HG03135 (cell line): ENCODE data around the gene PTPRM.

Source experiments
- ATAC-seq: cut with Tn5 transposase; IDR thresholded peaks from one replicate; pipeline ENCODE4 v1.9.1; 2021; ENCODE audit warnings: mild to moderate bottlenecking, moderate library complexity; ENCODE audit not compliant: unreplicated experiment

The PTPRM gene

DNA sequence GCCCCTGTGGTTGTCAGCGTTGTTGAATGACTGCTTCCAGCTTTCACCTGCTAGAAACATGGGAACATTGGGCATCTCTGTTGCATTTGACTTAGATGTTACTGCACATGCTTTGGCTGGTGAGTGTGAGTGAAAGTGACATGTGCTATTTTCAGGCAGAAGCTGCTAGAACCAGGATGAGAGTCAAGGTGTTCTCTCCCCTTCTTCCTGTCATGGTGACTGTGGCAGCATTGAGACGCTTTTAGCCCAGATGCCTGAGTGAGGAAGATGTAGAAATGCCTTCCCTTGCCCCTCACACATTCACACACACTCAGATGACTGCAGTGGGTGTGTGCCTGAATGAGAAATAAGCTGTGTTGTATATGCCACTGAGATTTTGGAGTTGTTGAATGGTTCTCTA, 220.2 kb downstream of the PTPRM start:
- ATAC-seq: no peak

DNA sequence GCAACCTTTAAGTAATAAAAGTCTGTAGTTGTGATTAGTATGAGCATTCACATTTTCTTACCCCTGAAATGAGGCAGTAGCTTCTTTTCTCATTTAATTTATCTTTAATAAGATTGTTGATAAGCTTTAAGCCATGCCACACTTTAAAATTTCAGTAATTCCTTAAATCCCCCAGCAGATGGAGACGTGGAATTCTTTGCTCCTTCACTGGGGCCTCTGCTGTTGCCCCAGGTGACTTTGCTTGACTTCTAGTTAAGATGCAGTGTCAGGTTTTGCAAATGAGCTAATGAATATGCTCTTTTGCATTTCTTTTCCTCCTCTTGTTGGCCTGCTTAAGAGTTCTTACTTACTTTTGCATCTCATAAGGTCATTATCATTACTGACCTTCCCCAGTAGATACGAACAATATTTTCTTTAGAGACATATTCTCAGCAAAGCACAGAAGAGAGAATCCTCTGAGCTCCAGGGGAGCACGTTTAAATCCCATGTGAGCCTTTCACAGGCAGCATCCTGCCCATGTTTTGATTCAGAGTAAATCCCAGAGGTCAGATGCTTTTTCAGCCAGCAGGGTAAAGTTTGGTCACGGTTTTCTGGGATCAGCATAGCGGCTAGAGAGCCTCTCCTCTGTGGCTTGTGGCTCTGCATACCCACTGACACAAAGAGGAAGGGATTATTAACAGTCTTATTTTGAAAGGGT, 222.9 kb downstream of the PTPRM start:
- ATAC-seq: no peak

DNA sequence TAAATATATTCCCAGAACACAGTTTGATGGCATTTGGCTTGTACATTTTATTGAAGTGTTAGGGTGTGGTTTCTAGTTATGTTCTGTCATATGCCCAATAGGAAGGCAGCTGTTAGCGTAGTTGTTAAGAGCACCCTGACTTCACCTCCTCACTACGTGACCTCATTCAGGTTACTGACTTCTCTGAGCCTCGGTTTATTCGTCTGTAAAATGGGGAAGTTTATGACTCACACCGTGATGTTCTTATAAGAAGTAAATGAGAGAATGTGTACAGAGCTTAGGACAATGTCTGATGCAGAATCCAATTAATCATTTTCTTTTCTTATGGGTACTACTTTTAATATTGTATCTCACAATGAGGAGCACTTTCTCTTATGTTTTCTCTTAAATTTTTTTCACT, 226.0 kb downstream of the PTPRM start:
- no peak for ATAC-seq

DNA sequence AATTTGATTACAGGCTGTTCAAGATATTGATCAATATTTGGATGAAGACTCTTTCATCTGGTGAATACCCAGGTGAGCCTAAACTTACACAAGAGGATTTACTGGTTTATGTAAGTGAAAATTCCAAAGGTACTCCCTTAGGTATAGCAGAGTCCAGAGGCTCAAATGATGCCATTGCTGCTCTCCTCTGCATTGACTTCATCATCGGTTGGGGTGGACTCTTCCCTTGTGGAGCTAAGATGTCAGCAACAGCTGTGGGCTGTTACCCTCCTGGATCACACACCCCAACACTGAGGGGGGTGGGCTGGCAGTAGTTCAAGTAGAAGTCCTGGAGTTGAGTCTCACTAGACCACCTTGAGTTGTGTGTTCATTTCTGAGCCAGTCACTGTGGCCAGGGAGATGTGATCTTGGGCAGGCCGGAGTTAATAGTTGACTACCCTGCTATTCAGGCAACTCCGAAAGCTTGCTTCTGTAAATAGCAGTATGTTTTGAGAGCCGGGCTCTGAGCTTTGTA, 236.9 kb downstream of the PTPRM start:
- no peak for ATAC-seq

DNA sequence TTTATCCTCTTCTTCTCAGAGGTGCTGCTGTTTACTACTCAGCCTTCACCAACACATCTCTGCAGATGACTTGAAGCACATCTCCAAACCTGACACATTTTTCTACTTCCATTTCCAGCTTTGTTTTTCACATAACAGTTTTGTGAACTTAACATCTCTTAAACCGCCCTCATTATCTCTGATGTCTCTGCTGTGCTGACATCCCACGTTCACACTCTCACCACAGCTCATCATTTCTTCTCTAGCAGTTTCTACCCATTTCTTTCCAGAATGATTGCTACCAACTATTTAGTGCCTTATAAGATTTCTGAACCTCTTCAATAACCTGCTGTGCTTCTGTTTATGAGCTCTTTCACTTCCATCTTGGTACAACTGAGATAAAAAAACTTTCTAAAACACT, 238.0 kb downstream of the PTPRM start:
- no peak for ATAC-seq

DNA sequence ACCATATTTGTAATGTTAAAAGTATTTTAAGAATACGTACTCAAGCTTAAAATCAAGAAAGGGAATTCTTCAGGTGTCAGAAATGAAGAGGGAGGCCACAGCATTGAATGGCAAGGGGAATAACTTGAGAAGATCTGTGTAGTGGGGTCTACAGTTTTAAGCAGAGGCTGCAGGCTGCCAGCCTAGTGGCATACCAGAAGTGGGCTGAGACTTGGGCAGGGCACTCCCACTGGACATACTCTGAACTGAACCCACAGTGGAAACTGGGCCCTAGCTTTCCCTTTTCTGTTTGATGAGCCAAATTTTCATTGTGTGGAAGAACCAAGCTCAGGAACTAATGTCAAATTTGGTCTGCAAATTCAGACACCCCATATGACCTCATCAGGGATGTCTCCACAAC, 238.8 kb downstream of the PTPRM start:
- ATAC-seq: no peak

DNA sequence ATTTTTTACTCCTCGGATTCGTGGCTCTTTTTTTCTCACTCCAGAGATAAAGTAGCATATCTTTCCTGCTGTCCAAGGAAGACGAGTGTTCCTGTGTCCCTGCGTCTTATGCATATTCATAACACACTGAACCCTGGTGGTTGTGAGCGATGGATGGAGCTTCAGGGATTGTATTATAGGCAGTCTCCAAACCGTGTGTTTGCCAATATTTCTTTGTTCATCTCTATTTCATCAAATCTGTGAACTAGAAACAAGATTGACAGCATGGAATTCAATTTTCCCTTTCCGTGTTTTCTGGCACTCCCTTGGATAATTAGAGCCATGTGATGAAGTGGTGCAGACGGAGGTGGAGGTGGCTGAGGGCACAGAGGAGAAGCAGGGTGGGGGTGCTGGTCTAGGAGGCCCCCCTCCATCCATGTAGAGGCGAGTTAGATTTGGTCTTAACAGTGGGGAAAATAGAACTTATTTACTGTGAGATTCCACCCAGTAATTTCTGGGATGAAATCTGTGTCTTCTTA, 240.9 kb downstream of the PTPRM start:
- ATAC-seq: no peak

DNA sequence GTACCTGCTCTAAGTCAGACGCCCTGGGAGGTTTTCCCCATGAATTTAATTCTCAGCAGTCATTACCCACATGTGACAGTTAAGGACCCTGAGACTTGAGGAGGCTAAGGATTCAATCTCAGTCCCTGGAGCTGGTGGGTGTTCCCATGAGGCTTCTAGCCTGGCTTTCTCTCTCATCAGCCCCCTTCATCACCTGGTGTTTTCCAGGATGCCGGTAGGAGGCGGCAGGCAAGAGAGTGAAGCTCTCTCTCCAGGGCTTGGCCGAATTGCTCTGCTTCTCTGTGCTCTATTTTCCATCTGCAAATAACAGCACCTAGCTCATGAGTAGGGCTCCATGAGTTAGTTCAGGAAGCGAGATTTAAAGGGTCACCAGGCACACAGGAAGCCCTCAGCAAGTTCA, 241.9 kb downstream of the PTPRM start:
- no peak for ATAC-seq

DNA sequence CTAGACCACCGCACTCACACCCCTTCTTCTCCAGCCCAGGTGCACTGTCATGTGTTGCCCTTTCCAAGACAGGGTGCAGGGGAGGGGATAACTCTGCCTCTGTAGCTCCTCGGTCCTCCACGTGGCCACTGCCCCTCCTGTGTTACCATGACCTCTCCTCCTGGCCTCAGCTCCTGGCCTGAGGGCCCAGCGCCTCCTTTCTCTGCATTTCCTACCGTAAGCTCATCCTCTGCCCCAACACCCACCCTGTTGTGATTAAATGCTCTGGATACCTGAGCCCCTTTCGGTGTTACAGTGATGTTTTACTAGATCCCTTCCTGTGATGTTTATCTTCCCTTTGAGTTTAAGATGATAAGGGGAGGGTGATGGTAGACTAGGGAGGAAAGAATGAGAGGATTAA, 242.3 kb downstream of the PTPRM start:
- no peak for ATAC-seq

DNA sequence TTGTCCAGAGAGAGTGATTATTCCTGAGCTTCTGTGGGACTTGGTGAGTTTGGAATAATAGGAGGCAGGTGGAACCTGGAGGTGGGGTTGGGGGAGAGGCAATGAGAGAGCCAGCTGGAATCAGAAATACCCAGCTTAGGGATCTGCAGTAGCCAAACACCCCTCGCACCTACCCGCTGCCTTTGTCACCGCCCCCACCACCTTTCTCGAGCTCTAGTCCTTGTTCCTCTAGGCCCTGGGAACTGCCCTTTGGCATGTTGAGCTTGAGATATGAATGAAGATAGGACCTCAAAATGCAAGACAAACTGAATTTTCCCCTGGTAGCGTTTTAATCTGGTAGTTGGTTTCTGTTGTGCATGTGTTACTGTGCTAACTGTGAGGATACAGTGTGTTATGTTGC, 242.9 kb downstream of the PTPRM start:
- ATAC-seq: no peak

DNA sequence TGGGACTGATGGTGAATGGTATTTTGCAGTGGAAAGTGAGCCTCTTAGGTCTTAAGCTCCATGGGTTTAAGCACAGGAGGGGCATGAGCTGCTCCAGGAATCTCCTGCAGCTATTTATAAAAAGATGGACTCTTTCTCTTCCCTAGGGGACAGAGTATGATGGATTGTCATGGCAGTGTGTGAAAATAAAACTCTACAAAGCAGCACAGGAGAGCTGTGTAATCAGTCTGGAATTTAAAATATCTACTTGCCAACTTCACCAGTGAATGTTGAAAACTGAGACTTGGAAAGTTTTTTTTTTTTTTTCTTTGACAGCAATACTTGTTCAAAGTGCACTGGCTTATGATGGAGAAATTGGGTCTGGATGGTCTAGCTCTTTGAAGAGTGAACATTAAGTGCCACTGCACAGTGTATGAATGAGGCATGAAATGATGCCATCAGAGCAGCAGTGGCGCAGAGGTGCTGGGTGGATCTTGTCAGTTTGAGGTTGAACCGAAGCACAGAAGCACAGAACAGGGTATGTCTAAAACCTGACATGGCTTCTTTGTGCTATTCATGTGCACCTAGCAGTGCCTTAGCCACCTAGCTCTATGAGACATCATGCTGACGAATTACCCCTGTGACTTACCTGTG, 245.4 kb downstream of the PTPRM start:
- ATAC-seq: no peak

DNA sequence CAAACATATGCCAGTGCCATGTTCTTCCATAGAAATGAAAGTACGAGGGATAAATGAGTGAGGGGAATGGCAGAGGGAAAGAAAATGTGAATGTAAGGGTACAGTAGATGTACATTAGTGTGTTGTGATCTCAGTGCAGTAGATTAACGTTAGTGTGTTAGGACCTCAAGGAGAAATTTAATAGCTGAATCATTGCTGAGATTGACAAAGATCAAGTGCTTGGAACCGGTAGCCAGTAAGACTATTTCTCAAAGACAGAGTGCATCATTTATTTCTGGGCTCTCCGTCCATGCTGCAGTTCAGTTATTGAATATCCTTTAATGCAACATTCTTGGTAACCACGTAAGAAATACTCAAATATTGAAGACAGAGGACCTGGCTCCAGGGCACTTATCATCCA, 246.0 kb downstream of the PTPRM start:
- ATAC-seq: no peak

DNA sequence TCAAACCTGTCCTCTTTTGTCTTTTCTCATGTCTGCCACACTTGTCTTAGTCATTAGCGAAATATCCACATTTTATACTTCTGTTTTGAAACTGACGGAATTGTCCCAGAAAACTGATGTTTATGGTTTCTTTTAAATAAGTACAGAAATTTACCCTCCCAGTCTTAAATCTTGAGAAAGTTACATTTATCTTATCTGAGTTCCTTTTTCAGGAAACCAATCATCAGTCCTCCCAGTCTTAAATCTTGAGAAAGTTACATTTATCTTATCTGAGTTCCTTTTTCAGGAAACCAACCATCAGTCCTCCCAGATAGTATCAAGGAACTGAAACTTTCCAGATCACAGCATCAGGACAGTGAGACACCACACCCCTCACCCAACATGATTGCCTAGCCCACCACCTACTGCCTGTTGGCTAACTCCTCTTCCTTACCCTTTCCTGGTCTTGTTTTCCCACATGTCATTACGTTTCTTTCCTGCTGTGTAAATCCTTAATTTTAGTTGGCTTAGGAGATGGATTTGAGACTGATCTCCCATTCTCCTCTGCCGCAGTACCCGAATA, 247.7 kb downstream of the PTPRM start:
- ATAC-seq: no peak

DNA sequence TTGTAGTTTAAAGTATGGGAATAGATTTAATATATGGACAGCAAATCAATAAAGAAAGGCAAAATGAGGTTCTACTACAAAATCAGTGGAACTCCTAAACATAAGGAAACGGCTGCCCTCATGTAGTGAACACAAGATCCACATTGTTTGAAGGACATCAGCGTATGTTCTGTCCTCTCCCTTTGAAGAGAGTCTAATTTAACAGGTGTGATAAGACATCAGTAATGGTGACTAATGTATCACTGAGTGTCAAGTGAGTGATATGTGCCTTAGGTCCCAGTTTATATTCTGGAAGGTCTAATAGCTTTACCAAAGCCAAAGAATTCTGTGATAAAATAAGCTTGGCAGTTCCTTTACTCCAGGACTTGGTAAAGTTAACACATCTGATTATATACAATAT, 248.7 kb downstream of the PTPRM start:
- no peak for ATAC-seq

DNA sequence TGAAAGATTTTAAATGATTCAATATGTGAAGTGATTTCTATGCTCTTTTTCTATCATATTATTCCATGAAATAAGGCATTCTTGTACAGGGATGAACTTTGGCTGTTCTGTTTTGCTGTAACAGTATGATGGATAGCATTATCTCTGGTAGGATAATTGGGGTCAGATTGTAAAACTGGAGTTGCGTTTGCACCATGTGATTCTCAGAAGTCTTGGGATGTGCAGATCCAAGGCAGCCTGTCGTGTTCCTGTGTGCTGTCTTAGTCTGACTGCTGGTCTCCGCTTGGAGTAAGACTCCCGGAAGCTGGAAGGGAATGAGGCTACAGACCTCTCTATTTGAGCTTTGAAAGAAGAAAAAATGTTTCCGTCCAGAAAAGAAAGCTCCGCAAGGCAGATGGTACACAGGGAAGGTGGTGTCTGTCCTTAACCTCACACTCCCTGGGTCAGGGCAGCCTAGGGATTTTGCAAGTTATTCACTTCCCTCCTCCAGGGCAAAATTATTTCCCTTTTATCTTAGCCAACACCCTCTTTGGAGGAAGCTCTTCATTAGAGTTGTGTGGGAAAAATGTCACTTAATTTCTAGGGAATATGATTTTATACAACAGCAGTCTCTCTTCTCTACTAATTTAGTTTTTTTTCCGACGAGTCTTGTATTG, 250.6 kb downstream of the PTPRM start:
- no peak for ATAC-seq

DNA sequence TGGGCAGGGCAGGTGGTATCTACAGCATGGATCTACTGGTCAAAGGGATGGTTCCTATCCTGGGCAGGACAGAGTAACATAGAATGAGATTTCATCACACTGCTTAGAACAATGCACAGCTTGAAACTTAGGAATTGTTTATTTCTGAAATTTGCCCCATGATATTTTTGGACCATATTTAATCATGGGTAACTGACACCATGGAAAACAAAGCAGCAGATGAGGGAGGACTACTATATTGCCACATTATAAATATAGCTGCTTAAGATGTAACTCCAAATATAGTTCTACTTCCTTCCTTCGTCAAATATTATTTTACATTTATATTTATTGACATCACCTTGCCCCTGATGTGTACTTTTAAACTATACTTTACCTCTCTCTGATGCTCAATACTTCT, 254.7 kb downstream of the PTPRM start:
- no peak for ATAC-seq

DNA sequence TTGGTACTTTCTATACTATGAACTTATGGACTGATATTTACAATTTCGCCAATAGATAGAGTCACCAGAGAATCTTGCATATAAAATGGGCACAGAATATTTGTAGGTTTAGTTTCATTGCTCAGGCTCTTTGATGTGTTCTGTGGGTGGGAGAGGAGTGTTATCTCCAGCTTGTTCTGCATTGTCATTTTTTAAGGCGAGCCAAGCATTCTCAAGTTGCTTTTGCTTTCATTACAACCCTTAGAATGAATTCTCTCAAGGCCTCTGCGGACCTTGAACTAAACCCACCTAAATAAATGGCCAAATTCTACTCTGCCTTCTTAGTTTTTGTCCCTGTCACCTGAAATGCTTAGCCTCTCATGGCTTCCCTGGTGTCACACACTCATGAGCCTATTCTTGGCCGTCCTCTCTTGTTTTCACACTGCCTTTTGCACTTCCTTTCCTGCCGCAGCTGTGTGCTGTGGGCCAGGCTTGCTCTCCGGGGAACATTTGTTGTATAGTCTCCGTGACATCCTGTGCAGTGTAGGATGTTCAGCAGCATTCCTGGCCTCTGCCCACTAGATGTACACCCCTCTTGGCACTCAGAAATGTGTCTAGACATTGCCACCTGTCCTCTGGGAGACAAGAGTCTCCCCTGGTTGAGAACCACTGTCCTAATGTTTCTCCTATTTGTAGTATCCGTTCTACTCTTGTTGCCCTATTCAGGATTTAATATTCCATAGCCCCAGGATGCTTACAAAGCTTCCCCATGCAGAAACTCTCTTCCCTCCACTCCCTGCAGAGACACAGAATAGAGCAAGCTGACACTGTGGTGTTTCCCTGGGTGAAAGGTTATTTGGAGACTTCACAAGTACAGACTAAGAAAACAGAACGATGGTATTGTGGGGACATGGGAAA, 255.6 kb downstream of the PTPRM start:
- no peak for ATAC-seq

DNA sequence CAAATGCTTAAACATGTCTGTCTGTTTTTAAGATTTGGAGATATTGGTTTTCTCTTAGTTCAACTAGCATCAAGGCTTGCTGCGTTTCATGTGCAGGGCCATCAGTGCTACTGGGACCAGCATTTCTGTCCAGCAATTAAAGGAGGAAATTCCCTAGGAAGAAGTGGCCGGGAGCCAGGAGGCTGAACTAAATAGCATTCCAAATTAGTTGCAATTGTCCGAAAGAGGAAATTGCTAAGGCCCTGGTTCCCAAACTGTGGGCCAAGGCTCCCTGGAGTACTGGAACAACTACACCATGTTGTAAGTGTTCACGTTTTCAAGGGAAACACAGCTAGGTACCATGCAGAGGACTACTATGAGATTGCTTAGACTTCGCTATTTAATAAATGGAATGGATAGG, 257.9 kb downstream of the PTPRM start:
- ATAC-seq: no peak

DNA sequence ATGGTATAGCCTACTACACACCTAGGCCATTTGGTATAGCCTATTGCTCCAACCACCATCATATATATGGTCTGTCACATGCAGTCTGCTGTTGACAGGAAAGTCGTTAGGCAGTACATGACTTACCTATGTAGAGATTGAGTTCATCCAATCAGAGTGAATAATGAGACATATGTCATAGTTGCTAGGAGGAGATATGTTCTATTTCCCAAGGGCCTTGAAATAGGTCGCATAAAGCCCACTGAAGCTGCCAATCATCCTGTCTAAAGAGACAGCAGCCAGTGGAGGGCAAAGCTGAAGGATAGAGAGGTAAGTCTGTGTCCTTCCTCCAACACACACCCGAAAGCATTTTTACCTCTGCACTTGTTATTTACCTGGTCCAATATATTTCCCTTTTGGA, 263.4 kb downstream of the PTPRM start:
- ATAC-seq: peak; percentile 65

DNA sequence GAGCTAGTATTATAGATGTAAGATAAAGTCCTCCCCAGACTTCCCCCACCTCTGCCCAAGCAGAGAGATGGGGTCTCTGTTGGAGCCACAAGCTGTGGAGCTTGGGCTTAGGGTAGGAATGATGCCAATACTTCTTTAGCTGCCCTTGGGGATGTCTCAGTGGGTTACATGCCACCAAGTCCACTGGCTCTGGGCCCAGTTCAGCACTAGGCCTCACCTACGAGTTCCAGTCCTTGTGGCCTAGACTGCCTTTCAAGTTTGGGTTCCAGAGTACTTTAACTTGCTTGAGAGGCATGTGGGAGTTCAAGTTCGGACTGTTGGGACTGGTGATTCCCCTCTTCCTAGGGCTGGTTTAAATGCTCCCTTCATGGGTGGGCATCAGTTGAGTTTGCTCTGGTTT, 272.4 kb downstream of the PTPRM start:
- ATAC-seq: no peak

DNA sequence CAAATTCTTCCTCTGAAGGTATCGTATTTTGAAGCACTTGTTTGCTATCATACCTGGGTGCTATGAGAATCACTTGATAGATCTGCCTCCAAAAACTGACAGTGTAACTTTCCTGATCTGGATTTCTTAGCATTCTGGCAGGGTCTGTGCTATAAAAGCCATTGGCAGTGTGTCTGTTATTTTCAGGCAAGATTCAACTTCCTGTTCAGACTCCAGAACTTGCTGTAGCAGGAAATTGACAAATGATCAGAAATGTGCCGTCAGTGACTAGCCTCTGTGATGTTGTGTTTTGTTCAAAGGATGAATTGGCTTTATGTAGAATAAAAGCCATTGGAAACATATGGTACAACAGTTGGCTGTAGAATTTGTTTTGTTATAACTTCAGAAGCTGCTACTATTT, 273.3 kb downstream of the PTPRM start:
- no peak for ATAC-seq
